GM18867 (cell line): ENCODE measurements around the gene CADPS.

Source experiments
- ATAC-seq: cut with Tn5 transposase; IDR thresholded peaks from one replicate; pipeline ENCODE4 v1.9.1; 2021; ENCODE audit warnings: mild to moderate bottlenecking, moderate library complexity; ENCODE audit not compliant: unreplicated experiment

The CADPS gene

DNA sequence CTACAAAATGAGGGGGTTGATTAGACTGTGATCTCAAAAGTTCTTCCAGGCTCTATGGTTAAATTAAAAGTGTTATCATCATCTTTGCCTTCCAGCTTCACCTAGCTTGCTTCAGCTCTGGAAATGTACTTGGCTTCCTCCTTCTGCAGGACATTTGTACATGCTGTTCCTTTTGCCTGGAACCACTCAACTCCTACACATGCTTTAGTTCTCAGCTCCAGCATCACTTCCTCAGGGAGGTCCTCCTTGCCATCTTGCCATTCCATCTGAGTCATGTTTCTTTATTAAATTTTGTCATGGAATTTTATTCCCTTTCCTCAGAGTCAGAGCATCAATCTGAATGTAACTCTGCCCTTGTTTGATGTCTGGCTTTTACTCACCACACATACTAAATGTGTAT lies 343.2 kb downstream of the CADPS start:
- ATAC-seq = no peak

DNA sequence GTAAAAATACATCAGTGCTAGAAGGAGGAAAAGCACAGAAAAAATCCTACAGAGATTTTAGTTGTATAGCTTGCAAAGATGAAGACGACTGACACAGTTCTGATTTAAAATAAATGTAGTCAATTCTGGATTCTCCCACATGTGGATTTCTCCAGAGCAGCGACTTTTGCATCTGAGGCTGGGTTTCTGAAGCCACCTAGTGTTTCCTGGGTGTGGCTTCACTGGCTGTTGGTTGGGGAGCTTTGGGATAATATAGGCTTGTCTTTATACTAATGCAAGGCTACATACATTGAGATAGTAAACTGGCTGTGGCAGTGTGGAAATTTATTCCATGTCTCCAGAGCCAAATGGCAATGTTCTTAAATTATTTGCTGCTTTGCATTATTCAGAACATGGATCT lies 343.7 kb downstream of the CADPS start:
- no peak for ATAC-seq

DNA sequence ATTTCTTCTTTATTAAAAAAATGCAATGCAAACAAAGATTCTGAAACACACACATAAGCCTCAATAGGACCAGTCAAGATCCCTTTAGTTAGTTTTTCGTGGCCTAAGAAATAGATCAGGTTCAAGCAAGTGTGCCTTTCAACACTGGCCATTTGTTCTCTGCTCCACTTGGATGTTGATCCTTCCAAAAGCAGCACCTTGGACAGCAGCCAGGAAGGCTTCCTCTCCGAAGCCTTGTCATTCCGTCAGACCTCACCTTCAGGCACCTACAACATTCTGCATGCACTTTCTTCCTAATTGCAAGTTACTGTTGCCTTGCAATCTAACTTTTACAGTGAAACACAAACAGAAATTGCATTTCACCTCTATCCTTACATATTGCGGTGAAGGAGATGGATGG lies 346.0 kb downstream of the CADPS start:
- no peak for ATAC-seq

- ATAC-seq = no peak
These were observed 347.7 kb downstream of the CADPS start for GRCh38 chr3:62527474-62527873.

DNA sequence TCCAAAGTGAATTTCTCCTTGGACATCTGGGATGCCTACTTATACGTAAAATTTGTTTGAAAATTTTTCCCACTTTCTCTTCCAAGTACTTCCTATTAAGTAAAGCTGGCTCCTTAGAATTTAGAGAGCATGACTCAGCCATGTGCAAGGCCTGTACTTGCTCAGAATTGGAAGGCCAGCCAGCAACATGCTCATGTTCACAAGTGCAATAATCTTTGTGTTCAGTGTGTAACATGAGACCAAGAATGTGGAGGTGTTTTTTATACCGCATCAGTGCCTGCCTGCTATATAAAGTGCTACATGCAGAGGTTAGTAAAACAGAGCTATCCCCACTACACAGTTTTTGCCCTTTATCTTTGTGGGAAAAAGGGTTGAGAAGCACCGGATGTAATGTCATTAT lies 349.9 kb downstream of the CADPS start:
- ATAC-seq = no peak

GRCh38 chr3:62523672-62524071 lies 351.5 kb downstream of the CADPS start:
- no peak for ATAC-seq

GRCh38 chr3:62521464-62522105 lies 353.6 kb downstream of the CADPS start:
- ATAC-seq = no peak

- ATAC-seq = no peak
These were observed 371.7 kb downstream of the CADPS start for GRCh38 chr3:62503516-62503915.

- no peak for ATAC-seq
These were observed 372.6 kb downstream of the CADPS start for GRCh38 chr3:62502315-62503300.

- ATAC-seq = no peak
These were observed 373.9 kb downstream of the CADPS start for GRCh38 chr3:62501289-62501668.

DNA sequence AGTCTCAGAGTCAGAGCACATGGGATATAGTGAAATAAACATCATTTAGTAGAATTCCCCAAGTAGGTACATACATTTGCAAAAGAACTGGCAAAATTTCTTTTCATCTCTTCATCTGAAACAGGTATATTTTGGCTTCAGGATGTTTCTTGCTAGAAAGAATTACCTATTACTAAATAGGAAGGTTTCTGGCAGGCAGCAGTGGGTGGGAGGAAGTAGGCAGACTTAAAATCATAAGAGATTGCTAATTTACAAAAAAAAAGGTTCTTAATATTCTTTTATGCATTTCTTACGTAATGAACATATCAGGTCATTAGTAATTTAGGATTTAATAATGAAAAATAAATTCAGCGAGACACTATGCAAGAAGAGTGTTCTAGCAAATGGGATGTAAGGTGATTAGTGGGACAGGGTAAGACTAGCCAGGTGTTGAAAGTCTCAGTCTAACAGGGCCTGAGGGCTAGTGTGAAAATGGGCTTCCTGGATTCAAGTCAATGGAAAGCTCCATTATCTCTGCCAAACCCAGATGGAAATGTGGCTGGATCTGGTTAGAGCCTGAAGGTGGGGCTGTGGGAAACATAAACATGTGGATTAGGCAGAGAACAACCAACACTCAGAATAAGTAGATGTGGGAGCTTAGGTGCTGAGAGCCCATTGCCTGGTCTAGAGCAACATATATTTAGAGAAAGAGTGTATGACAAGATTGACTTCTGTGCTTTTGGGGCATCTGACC lies 374.5 kb downstream of the CADPS start:
- no peak for ATAC-seq

DNA sequence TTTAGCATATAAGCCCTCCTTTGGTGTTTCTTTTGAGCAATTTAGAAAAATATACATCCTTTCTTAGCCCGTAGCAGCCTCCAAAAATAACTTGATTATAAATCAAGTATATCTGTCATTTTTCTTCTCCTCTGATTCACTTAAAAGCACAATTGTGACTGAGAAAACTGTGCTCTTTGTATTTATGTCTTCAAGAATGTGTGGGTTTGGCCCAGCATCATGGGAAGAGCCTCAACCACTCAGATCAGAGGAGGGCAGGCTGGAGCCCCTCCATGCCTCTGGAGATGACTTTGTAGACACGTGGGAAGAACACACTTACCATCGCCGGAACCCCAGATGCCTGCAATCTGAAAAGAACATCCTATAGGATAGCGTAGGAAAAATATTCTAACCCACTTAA lies 378.1 kb downstream of the CADPS start:
- ATAC-seq = no peak

GRCh38 chr3:62496503-62496902 lies 378.7 kb downstream of the CADPS start:
- no peak for ATAC-seq

DNA sequence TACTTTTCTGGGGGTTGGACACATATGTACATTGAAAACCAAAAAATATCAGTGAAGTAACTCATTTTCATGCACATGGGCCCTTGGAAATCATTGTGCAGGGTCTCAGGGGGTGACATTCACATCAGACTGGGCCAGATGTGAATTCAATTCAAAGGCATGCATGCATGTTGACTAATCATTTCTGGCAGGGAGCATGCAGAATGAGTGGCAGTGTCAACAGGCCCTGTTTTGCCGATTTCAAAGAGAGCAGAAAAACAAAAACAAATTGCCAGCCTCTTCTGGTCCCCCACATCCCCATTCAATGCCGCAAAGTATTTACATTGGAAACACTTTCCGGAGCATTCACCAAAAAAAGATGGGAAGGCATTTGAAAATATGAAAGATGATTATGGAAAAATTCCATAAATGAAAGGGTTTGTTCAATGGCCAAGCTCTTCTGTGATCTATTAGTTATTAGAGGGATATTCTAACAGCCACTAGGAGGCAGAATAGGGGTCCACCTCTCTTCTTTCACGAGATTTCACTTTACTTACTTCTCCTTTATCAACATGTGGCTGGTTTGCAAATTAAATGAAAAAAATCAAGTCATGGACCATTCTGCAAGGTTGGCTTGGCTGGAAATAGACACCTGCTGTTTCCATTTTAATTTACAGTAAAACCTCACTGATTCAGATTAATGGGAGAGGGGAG lies 382.0 kb downstream of the CADPS start:
- no peak for ATAC-seq

DNA sequence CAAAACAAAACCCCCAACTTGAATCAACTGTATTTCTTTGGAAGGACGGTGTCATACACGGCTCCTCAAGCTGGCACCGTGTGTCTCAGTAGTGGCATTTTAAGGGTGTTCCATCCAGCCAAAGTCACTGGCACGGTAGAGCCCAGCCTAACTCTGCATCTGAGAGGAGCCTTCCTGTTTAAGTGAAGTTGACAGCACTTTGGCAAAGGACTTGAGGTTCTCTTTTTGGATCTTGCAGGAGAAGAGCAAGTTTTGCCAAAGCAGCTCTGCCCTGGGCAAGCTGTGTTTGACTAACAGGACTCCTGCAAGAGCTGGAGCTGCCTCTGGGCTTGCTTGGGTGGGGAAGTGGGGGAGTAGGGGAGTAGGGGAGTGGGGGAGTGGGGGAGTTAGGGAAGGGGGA lies 392.3 kb downstream of the CADPS start:
- no peak for ATAC-seq

- no peak for ATAC-seq
These were observed 393.3 kb downstream of the CADPS start for GRCh38 chr3:62481962-62482361.

GRCh38 chr3:62480056-62480455 lies 395.2 kb downstream of the CADPS start:
- ATAC-seq = no peak

- ATAC-seq = no peak
These were observed 395.9 kb downstream of the CADPS start for GRCh38 chr3:62479326-62479725.

DNA sequence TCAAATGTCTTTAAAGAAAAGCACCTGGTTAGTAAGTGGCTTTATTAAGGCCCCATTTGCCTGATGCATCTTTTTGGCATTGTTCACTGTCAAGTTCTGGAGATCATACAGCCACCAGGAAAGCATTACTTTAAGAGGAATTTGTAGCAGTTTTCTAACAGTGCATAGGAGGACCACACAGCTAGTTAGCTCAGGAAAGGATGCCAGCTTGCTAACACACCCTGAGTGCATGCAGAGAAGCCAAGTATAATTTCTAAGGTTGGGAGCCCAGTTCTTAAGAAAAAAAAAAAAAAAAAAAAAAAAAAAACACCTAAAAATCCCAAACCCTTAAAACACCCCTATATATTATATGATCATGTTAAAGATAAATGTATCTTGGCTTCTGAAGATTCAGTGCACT lies 399.9 kb downstream of the CADPS start:
- no peak for ATAC-seq

DNA sequence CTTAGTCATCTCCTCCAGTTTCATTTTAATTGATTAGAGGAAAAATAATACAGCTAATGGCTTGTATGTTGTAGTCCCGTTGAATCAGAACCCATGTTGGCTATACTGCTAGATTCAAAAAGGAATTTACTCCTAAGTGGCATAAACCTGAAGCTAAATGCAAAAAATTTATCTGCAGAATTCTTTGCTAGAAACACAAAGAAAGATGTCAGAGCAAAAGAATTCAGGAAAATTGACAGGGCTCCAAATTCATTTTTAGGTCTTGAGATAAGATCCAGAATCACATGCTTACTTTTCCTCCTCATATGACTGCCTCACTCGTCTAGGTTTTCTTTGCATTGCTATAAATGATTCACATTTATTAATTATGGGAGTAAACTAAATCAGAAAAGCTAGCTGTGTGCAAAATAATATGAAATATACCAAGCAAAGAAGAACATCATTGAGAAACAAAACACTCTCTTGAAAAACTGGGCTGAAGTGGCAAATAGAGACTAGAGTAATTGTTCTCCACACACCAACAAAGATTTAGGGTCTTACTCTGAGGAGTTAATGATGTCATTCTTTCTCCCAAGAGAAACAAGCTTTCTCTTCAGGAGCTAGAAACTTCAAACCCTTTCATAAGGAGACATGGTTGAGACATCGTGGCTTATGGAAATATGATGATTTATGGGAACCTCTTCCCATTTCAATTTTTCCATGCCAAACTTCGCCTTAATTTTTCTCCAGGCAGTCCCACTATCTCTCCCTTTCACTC lies 407.1 kb downstream of the CADPS start:
- ATAC-seq = no peak
